ENCODE measurements around the gene TNFAIP2.

DNA sequence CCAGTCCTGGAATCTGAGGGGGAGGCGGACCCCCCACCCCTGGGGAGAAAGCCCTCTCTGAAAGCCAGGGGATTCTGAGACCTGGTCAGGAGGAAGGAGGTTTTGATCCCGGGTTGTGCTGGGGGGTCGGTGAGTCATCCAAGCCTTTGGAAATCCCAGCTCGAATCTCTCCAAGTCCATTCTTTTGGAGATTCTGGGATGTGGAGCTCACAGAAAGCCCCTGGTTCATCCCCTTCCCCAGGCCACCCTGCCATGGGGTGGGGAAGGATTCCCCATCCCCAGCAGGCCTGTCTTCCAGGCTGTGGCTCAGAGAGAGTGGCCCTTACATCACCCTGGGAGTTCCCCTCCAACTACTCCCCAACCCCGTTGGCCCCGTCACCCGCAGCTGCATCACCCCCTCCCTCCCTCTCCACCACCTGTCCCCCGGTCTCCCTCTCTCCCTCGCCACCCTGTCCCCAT, 14.5 kb upstream of the TNFAIP2 start:
- TF ChIP-seq, protein P1, sequence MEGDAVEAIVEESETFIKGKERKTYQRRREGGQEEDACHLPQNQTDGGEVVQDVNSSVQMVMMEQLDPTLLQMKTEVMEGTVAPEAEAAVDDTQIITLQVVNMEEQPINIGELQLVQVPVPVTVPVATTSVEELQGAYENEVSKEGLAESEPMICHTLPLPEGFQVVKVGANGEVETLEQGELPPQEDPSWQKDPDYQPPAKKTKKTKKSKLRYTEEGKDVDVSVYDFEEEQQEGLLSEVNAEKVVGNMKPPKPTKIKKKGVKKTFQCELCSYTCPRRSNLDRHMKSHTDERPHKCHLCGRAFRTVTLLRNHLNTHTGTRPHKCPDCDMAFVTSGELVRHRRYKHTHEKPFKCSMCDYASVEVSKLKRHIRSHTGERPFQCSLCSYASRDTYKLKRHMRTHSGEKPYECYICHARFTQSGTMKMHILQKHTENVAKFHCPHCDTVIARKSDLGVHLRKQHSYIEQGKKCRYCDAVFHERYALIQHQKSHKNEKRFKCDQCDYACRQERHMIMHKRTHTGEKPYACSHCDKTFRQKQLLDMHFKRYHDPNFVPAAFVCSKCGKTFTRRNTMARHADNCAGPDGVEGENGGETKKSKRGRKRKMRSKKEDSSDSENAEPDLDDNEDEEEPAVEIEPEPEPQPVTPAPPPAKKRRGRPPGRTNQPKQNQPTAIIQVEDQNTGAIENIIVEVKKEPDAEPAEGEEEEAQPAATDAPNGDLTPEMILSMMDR (conservative IDR thresholded peaks at IDR 0.05; ENCODE audit: low read depth, low read length): no peak
- no peak for TF ChIP-seq EZH2phosphoT487 (IDR thresholded peaks at IDR 0.05; ENCODE audit: borderline replicate concordance, low read length)
- TF ChIP-seq EZH2 (IDR thresholded peaks at IDR 0.05; ENCODE audit: low read length, unreplicated experiment): no peak

Measured in PC-3 (cell line).